OCI-LY1 (cell line): Measurements from ENCODE around the gene GEMIN4.
"Not testable (repeated sequence)": the region's sequence is repeated elsewhere in the genome, so short reads cannot be mapped to it uniquely, and the experiment has no call there.

Experiments used
- H2AFZ ChIP-seq: fragments of 200-600 bp; sonication (generic), shearing (Covaris generic); 2 replicates; pipeline ENCODE4 v1.6.0; 2014; ENCODE audit warnings: antibody characterized with exemption, mild to moderate bottlenecking, low read length
- H3F3A ChIP-seq: fragments of 200-600 bp; sonication (generic), shearing (Covaris generic); 2 replicates; pipeline ENCODE4 v1.6.0; 2014; ENCODE audit warnings: mild to moderate bottlenecking, antibody characterized with exemption, low read length, moderate library complexity; ENCODE audit not compliant: insufficient read depth
- H3K27ac ChIP-seq: fragments of 200-600 bp; sonication (generic); 2 replicates; pipeline ENCODE4 v1.5.1; 2014; ENCODE audit warnings: low read length, mixed run types, mild to moderate bottlenecking, low read depth; ENCODE audit not compliant: poor library complexity, severe bottlenecking
- H3K27me3 ChIP-seq: fragments of 200-600 bp; sonication (generic); 2 replicates; pipeline ENCODE4 v1.6.0; 2014; ENCODE audit warnings: antibody characterized with exemption, mild to moderate bottlenecking, low read length, moderate library complexity; ENCODE audit not compliant: insufficient read depth
- H3K36me3 ChIP-seq: fragments of 200-600 bp; sonication (generic); 2 replicates; pipeline ENCODE4 v1.6.1; 2014; ENCODE audit warnings: mild to moderate bottlenecking, antibody characterized with exemption, low read length, moderate library complexity, mixed read lengths; ENCODE audit not compliant: insufficient read depth
- H3K4me1 ChIP-seq: fragments of 200-600 bp; sonication (generic); 2 replicates; pipeline ENCODE4 v1.5.1; 2014; ENCODE audit warnings: mild to moderate bottlenecking, low read length, moderate library complexity; ENCODE audit not compliant: insufficient read depth, severe bottlenecking
- H3K4me2 ChIP-seq: fragments of 200-600 bp; sonication (generic), shearing (Covaris generic); 2 replicates; pipeline ENCODE4 v1.6.1; 2014; ENCODE audit warnings: low read length
- H3K4me3 ChIP-seq: fragments of 200-600 bp; sonication (generic); 2 replicates; pipeline ENCODE4 v1.5.1; 2014; ENCODE audit warnings: low read length, low read depth, mild to moderate bottlenecking, mixed read lengths; ENCODE audit not compliant: poor library complexity, severe bottlenecking
- H3K79me2 ChIP-seq: fragments of 200-600 bp; shearing (Covaris generic); 2 replicates; pipeline ENCODE4 v1.6.1; 2016; ENCODE audit warnings: mixed run types, low read length, mixed read lengths; ENCODE audit not compliant: insufficient read depth
- H3K9ac ChIP-seq: fragments of 200-600 bp; sonication (generic), shearing (Covaris generic); 2 replicates; pipeline ENCODE4 v1.6.1; 2014; ENCODE audit warnings: mild to moderate bottlenecking, low read length, mixed read lengths
- H3K9me2 ChIP-seq: fragments of 200-600 bp; sonication (generic), shearing (Covaris generic); 2 replicates; pipeline ENCODE4 v1.6.1; 2014; ENCODE audit warnings: low read depth, mild to moderate bottlenecking, low read length, mixed read lengths
- H3K9me3 ChIP-seq: fragments of 200-600 bp; shearing (Covaris generic); 2 replicates; pipeline ENCODE4 v1.6.1; 2014; ENCODE audit warnings: low read length, mixed read lengths
- H4K20me1 ChIP-seq: fragments of 200-600 bp; sonication (generic), shearing (Covaris generic); 2 replicates; pipeline ENCODE4 v1.6.0; 2016; ENCODE audit warnings: mild to moderate bottlenecking, low read length; ENCODE audit not compliant: insufficient read depth
- CTCF ChIP-seq: fragments of 200-600 bp; sonication (generic), shearing (Covaris generic); IDR thresholded peaks from 2 replicates; pipeline ENCODE4 v1.5.1; 2017; ENCODE audit warnings: mild to moderate bottlenecking, antibody characterized with exemption, low read length, moderate library complexity, mixed read lengths
- EZH2 ChIP-seq: fragments of 200-600 bp; sonication (generic), shearing (Covaris generic); IDR thresholded peaks from 2 replicates; pipeline ENCODE4 v1.8.0; 2017; ENCODE audit warnings: borderline replicate concordance, mixed run types, mild to moderate bottlenecking, antibody characterized with exemption, low read length, moderate library complexity, mixed read lengths

GEMIN4 gene

GRCh38 chr17:699345-699744 lies 52.7 kb downstream of the GEMIN4 start:
- H3K9ac ChIP-seq = no peak overlapping the region
- H3K9me3 ChIP-seq = no peaks in the 10 kb centered on the region
- TF ChIP-seq CTCF (no peak), EZH2 (no peak)
- H3K79me2 ChIP-seq = no peaks in the 10 kb centered on the region
- peaks cover 36% of the 10 kb centered on the region for H3K36me3 ChIP-seq
- H3K9me2 ChIP-seq = no peaks in the 10 kb centered on the region
- H3K27me3 ChIP-seq = no peaks in the 10 kb centered on the region
- no peak overlapping the region for H3K27ac ChIP-seq
- H3F3A ChIP-seq = no peaks in the 10 kb centered on the region
- peaks cover 1% of the 10 kb centered on the region; the same call in 1 of the 2 replicates for H4K20me1 ChIP-seq
- no peak overlapping the region for H3K4me3 ChIP-seq
- no peak overlapping the region for H2AFZ ChIP-seq
- no peaks in the 10 kb centered on the region for H3K4me1 ChIP-seq
- H3K4me2 ChIP-seq = no peak overlapping the region

- H3K4me3 ChIP-seq, H3K4me2 ChIP-seq, H3K4me1 ChIP-seq, H3K9me3 ChIP-seq, H3F3A ChIP-seq, H4K20me1 ChIP-seq, H2AFZ ChIP-seq, H3K27ac ChIP-seq, H3K9me2 ChIP-seq, H3K79me2 ChIP-seq, H3K9ac ChIP-seq, H3K27me3 ChIP-seq: not testable (repeated sequence)
- H3K36me3 ChIP-seq = peaks cover 43% of the 10 kb centered on the region
Measured at GRCh38 chr17:698096-698495, 54.0 kb downstream of the GEMIN4 start.

GRCh38 chr17:697682-698081 lies 54.4 kb downstream of the GEMIN4 start:
- Histone ChIP-seq H3K9me3 (no peaks in the 10 kb centered on the region), H3K4me1 (no peaks in the 10 kb centered on the region), H2AFZ (no peak overlapping the region), H4K20me1 (no peaks in the 10 kb centered on the region), H3K27me3 (no peaks in the 10 kb centered on the region), H3K27ac (no peak overlapping the region), H3K36me3 (peaks cover 43% of the 10 kb centered on the region), H3K4me3 (no peak overlapping the region), H3K79me2 (no peaks in the 10 kb centered on the region), H3K9ac (no peak overlapping the region), H3F3A (no peaks in the 10 kb centered on the region), H3K4me2 (no peak overlapping the region), H3K9me2 (no peaks in the 10 kb centered on the region)
- TF ChIP-seq EZH2 = no peak
- TF ChIP-seq CTCF = no peak

- Histone ChIP-seq H3K79me2 (no peaks in the 10 kb centered on the region), H3K9ac (no peak overlapping the region), H3K9me3 (no peaks in the 10 kb centered on the region), H3K36me3 (peaks cover 46% of the 10 kb centered on the region), H3K27ac (no peak overlapping the region), H3K9me2 (no peaks in the 10 kb centered on the region), H3K27me3 (no peaks in the 10 kb centered on the region), H3K4me1 (no peaks in the 10 kb centered on the region), H3K4me2 (no peak overlapping the region), H3K4me3 (no peak overlapping the region), H4K20me1 (no peaks in the 10 kb centered on the region), H2AFZ (no peak overlapping the region), H3F3A (no peaks in the 10 kb centered on the region)
- TF ChIP-seq EZH2 (no peak), CTCF (no peak)
Measured at GRCh38 chr17:696369-696768, 55.7 kb downstream of the GEMIN4 start.
